ENCODE data around the gene PDXK.

The PDXK gene

GRCh38 chr21:43785134-43785533, 66.2 kb downstream of the PDXK start:
- no peak for DNase-seq

GRCh38 chr21:43786300-43786806, 67.4 kb downstream of the PDXK start:
- no peak for DNase-seq

- no peak for DNase-seq
Measured at GRCh38 chr21:43786807-43787440, 68.0 kb downstream of the PDXK start.

- peak; percentile 98 for DNase-seq
Measured at GRCh38 chr21:43789276-43790009, 70.5 kb downstream of the PDXK start, which contains the start of gene RRP1. Gene RRP1, plus strand, starts transcription at chr21:43789577. Its CDS starts 53 bp downstream, at chr21:43789630.

GRCh38 chr21:43790010-43790524, 71.1 kb downstream of the PDXK start:
- no peak for DNase-seq

- DNase-seq, result no peak
Measured at GRCh38 chr21:43792406-43792805, 73.5 kb downstream of the PDXK start.

- no peak for DNase-seq
Measured at GRCh38 chr21:43793243-43793642, 74.3 kb downstream of the PDXK start.

GRCh38 chr21:43794311-43794710, 75.4 kb downstream of the PDXK start:
- no peak for DNase-seq

GRCh38 chr21:43794857-43795256, 75.9 kb downstream of the PDXK start:
- DNase-seq, result no peak

- DNase-seq, result no peak
Measured at GRCh38 chr21:43797415-43797814, 78.5 kb downstream of the PDXK start.

- DNase-seq, result no peak
Measured at GRCh38 chr21:43797925-43798715, 79.2 kb downstream of the PDXK start.

GRCh38 chr21:43799301-43799840, 80.4 kb downstream of the PDXK start:
- no peak for DNase-seq

GRCh38 chr21:43800124-43800523, 81.2 kb downstream of the PDXK start:
- DNase-seq, result no peak

- no peak for DNase-seq
Measured at GRCh38 chr21:43800566-43800965, 81.6 kb downstream of the PDXK start.

- no peak for DNase-seq
Measured at GRCh38 chr21:43801006-43801783, 82.3 kb downstream of the PDXK start.

- DNase-seq, result no peak
Measured at GRCh38 chr21:43802713-43803313, 83.9 kb downstream of the PDXK start.

- no peak for DNase-seq
Measured at GRCh38 chr21:43803558-43804300, 84.8 kb downstream of the PDXK start.

GRCh38 chr21:43805275-43805800, 86.4 kb downstream of the PDXK start:
- no peak for DNase-seq

- DNase-seq, result no peak
Measured at GRCh38 chr21:43806017-43806710, 87.2 kb downstream of the PDXK start.

- DNase-seq, result no peak
Measured at GRCh38 chr21:43808367-43808766, 89.4 kb downstream of the PDXK start.

All from activated CD4-positive, CD25-positive, alpha-beta regulatory T cell treated with anti-CD3 and anti-CD28 coated beads, Interleukin-2, amount 50 U/mL, for 72 hours (primary cell).